Kidney capillary endothelial cell (primary cell): ENCODE results near the gene ERN1.
A peak's percentile ranks its signal among the peaks of the same experiment; 100 is the strongest.

Experiments used
- DNase-seq: peaks from one replicate; pipeline ENCODE4 v3.0.0-alpha.2; 2018; ENCODE audit warnings: low spot score

The ERN1 gene

GRCh38 chr17:64084086-64084939 is 45.6 kb downstream of the ERN1 start:
- no peak for DNase-seq

- DNase-seq: no peak
Observed at GRCh38 chr17:64083563-64084085, 46.3 kb downstream of the ERN1 start.

GRCh38 chr17:64083093-64083492 is 46.9 kb downstream of the ERN1 start:
- no peak for DNase-seq

GRCh38 chr17:64081802-64082799 is 47.8 kb downstream of the ERN1 start:
- DNase-seq: peak; percentile 83

- DNase-seq: no peak
Observed at GRCh38 chr17:64080174-64080618, 49.7 kb downstream of the ERN1 start.

- no peak for DNase-seq
Observed at GRCh38 chr17:64077379-64077778, 52.6 kb downstream of the ERN1 start.

GRCh38 chr17:64075913-64076312 is 54.0 kb downstream of the ERN1 start:
- no peak for DNase-seq

GRCh38 chr17:64074704-64075426 is 55.1 kb downstream of the ERN1 start:
- no peak for DNase-seq

GRCh38 chr17:64073771-64074703 is 55.9 kb downstream of the ERN1 start:
- DNase-seq: no peak

- DNase-seq: no peak
Observed at GRCh38 chr17:64071111-64071510, 58.8 kb downstream of the ERN1 start.

- no peak for DNase-seq
Observed at GRCh38 chr17:64070213-64070612, 59.7 kb downstream of the ERN1 start.

- DNase-seq: no peak
Observed at GRCh38 chr17:64069143-64069542, 60.8 kb downstream of the ERN1 start.

GRCh38 chr17:64067657-64068056 is 62.3 kb downstream of the ERN1 start:
- no peak for DNase-seq

GRCh38 chr17:64066716-64067115 is 63.2 kb downstream of the ERN1 start:
- no peak for DNase-seq

- DNase-seq: no peak
Observed at GRCh38 chr17:64065161-64065560, 64.8 kb downstream of the ERN1 start.

GRCh38 chr17:64064331-64064730 is 65.6 kb downstream of the ERN1 start:
- no peak for DNase-seq

GRCh38 chr17:64063766-64064224 is 66.1 kb downstream of the ERN1 start:
- peak; percentile 36 for DNase-seq

- DNase-seq: no peak
Observed at GRCh38 chr17:64063088-64063487, 66.9 kb downstream of the ERN1 start.

GRCh38 chr17:64061178-64061898 is 68.6 kb downstream of the ERN1 start:
- peak; percentile 85 for DNase-seq

GRCh38 chr17:64060331-64060730 is 69.6 kb downstream of the ERN1 start:
- no peak for DNase-seq
